HUDEP-2 (cell line): ENCODE data around the gene LRRTM4.

Experiments
- DNase-seq, 76 experiments: peaks; one replicate each; lab custom pipeline; 2025; ENCODE audit not compliant: unreplicated experiment in 76 of 76; lab: John Stamatoyannopoulos, UW

Gene LRRTM4

GRCh38 chr2:77521931-77522470 is at the start of gene LRRTM4:
TSS of gene LRRTM4 (minus strand) at chr2:77522376.
- DNase-seq, result no peak

- DNase-seq, result no peak
Observed at GRCh38 chr2:77571545-77571944, 49.4 kb upstream of the LRRTM4 start.

- no peak for DNase-seq
Observed at GRCh38 chr2:77567723-77568122, 45.5 kb upstream of the LRRTM4 start.

- no peak for DNase-seq
Observed at GRCh38 chr2:77566582-77566981, 44.4 kb upstream of the LRRTM4 start.

GRCh38 chr2:77566131-77566530 is 44.0 kb upstream of the LRRTM4 start:
- no peak for DNase-seq

GRCh38 chr2:77552956-77553355 is 30.8 kb upstream of the LRRTM4 start:
- no peak for DNase-seq

- no peak for DNase-seq
Observed at GRCh38 chr2:77538031-77538430, 15.9 kb upstream of the LRRTM4 start.

GRCh38 chr2:77522888-77523287 is 712 bp upstream of the LRRTM4 start:
- no peak for DNase-seq

GRCh38 chr2:77521548-77521891 is 656 bp downstream of the LRRTM4 start:
- no peak for DNase-seq

GRCh38 chr2:77520641-77521547 is 1.3 kb downstream of the LRRTM4 start:
- no peak for DNase-seq

- DNase-seq, result no peak
Observed at GRCh38 chr2:77519888-77520506, 2.2 kb downstream of the LRRTM4 start.

GRCh38 chr2:77519164-77519887 is 2.9 kb downstream of the LRRTM4 start:
- no peak for DNase-seq

- no peak for DNase-seq
Observed at GRCh38 chr2:77518311-77518710, 3.9 kb downstream of the LRRTM4 start.

GRCh38 chr2:77513191-77513590 is 9.0 kb downstream of the LRRTM4 start:
- DNase-seq, result no peak

GRCh38 chr2:77512507-77512906 is 9.7 kb downstream of the LRRTM4 start:
- DNase-seq, result no peak

GRCh38 chr2:77508511-77508910 is 13.7 kb downstream of the LRRTM4 start:
- DNase-seq, result no peak

- no peak for DNase-seq
Observed at GRCh38 chr2:77507657-77508056, 14.5 kb downstream of the LRRTM4 start.

GRCh38 chr2:77488141-77488540 is 34.0 kb downstream of the LRRTM4 start:
- no peak for DNase-seq

GRCh38 chr2:77487074-77487803 is 34.9 kb downstream of the LRRTM4 start:
- no peak for DNase-seq

GRCh38 chr2:77484026-77484425 is 38.1 kb downstream of the LRRTM4 start:
- DNase-seq, result no peak

- no peak for DNase-seq
Observed at GRCh38 chr2:77479895-77480294, 42.3 kb downstream of the LRRTM4 start.
